Measurements from ENCODE around the gene PRDM16. TPM values are rescaled to one million over a fixed set of nuclear protein-coding genes. Genes with fewer than 3 reads are reported as not detected.

The PRDM16 gene
- total and polyA plus RNA-seq, 2 of the 13 experiments (the other 11 are each of a cell fraction or from before 2014, with no cell fraction given), result 0.15 to 0.81 TPM

- TF ChIP-seq LRRFIP1 (CRISPR knock-in tag; conservative IDR thresholded peaks at IDR 0.05) (no peak), AKAP8 (CRISPR knock-in tag; IDR thresholded peaks at IDR 0.05) (no peak)
Observed at GRCh38 chr1:3180915-3181314, 111.9 kb downstream of the PRDM16 start (continued).

- no TSS peak for BruUV-seq (replicated peaks)
- FAIRE-seq, result no peak
Observed at GRCh38 chr1:3181956-3182355, 113.0 kb downstream of the PRDM16 start.

More at GRCh38 chr1:3181956-3182355, 113.0 kb downstream of the PRDM16 start:
- H3K27ac ChIP-seq (ENCODE audit: extremely low read length, insufficient read depth, low read length), result no peak overlapping the region
- in situ Hi-C loops (cut with HindIII; ENCODE audit: extremely low pct_ligation_motif_present, low pct_unique_long_range_greater_than_20kb) (no loop called here), intact Hi-C loops (cut with micrococcal nuclease; ENCODE audit: unreplicated experiment) (no loop called here)
- H4K20me1 ChIP-seq (ENCODE audit: insufficient read depth, low read length), result no peaks in the 10 kb centered on the region
- CTCF ChIA-PET (ENCODE audit: low intra/inter-chr PET ratio, low total read pairs), result no interaction called here
- no peaks in the 10 kb centered on the region for H3K36me3 ChIP-seq (replicated peaks in 1 of 2; ENCODE audit: control insufficient read depth in 1 of 2, insufficient read depth in 2 of 2, low read length in 2 of 2)
- no peak overlapping the region for H3K9ac ChIP-seq (ENCODE audit: insufficient read depth, low read depth, low read length)
- ATAC-seq (no peak), DNase-seq (ENCODE audit: low spot score) (no peak)
- TF ChIP-seq MNT (IDR thresholded peaks at IDR 0.05) (peak; percentile 82), IKZF4 (CRISPR knock-in tag; IDR thresholded peaks at IDR 0.05; ENCODE audit: borderline replicate concordance, low read depth, not compliant biosample characterization) (no peak)
- no peaks in the 10 kb centered on the region for H3K9me3 ChIP-seq (ENCODE audit: low read length)
- H3K27me3 ChIP-seq (ENCODE audit: control insufficient read depth in 1 of 2, insufficient read depth in 2 of 2, low read length in 2 of 2), result no peaks in the 10 kb centered on the region; a peak in 1 of 5 replicates
- H3K4me3 ChIP-seq (replicated peaks in 1 of 3; ENCODE audit: insufficient read depth in 1 of 3, low read depth in 2 of 3, low read length in 3 of 3), result no peak overlapping the region
- no peak overlapping the region for H3K4me2 ChIP-seq (ENCODE audit: low read depth, low read length)
- POLR2A ChIA-PET, result no interaction called here
- H3K4me1 ChIP-seq (ENCODE audit: insufficient read depth, low read length), result peaks cover 15% of the 10 kb centered on the region; the same call in 1 of the 2 replicates
- WGBS (ENCODE audit: low lambda C conversion rate), result 87% methylated on average over 14 of the region's 14 CpGs
- H2AFZ ChIP-seq (ENCODE audit: low read length), result no peak overlapping the region
- H3K79me2 ChIP-seq (ENCODE audit: insufficient read depth, low read length), result no peaks in the 10 kb centered on the region
